H1 (cell line): ENCODE measurements around the gene TNIP1. TPM values are rescaled to one million over a fixed set of nuclear protein-coding genes. Genes with fewer than 3 reads are reported as not detected.

Experiments used
- CTCF ChIA-PET: fragments of 300-600 bp; sonication (Branson Sonifier 250); formaldehyde crosslinking; loops from one replicate; lab custom pipeline; 2021; ENCODE audit not compliant: partially characterized antibody; lab: Charles Lee
- POLR2A ChIA-PET: fragments of 300-600 bp; sonication (Branson Sonifier 250); formaldehyde crosslinking; loops from one replicate; lab custom pipeline; 2021; ENCODE audit warnings: inconsistent platforms; ENCODE audit not compliant: partially characterized antibody; lab: Charles Lee
- DNase-seq, 2 experiments: peaks; one replicate each; pipeline versions ENCODE4 v3.0.0 to v3.0.0-alpha.2; 2010 to 2022; ENCODE audit warnings: low spot score in 2 of 2, low read depth in 1 of 2, mixed read lengths in 1 of 2
- FAIRE-seq: peaks from 2 replicates; lab custom pipeline; 2011; peaks lifted over from hg19 to GRCh38; lab: Jason Lieb, UNC
- H2AFZ ChIP-seq: 2 replicates; pipeline ENCODE4 v1.8.1; 2012; ENCODE audit warnings: low read length, inconsistent platforms
- H2AK5ac ChIP-seq: 2 replicates; pipeline ENCODE4 v1.6.1; 2013; ENCODE audit warnings: low read depth, low read length
- H2BK120ac ChIP-seq: replicated peaks from 2 replicates; pipeline ENCODE3; 2013; ENCODE audit warnings: low read depth, low read length, inconsistent platforms
- H2BK12ac ChIP-seq: 2 replicates; pipeline ENCODE4 v1.6.1; 2013; ENCODE audit warnings: low read depth, low read length
- H2BK15ac ChIP-seq: 2 replicates; pipeline ENCODE4 v1.6.1; 2013; ENCODE audit warnings: low read length
- H2BK20ac ChIP-seq: 2 replicates; pipeline ENCODE4 v1.6.1; 2013; ENCODE audit warnings: low read length
- H2BK5ac ChIP-seq: 2 replicates; pipeline ENCODE4 v1.6.1; 2013; ENCODE audit warnings: low read depth, low read length
- H3K14ac ChIP-seq: 2 replicates; pipeline ENCODE4 v1.6.1; 2013; ENCODE audit warnings: inconsistent platforms; ENCODE audit not compliant: insufficient read length
- H3K18ac ChIP-seq: 2 replicates; pipeline ENCODE4 v1.6.1; 2013; ENCODE audit warnings: low read length; ENCODE audit errors: extremely low read depth
- H3K23ac ChIP-seq: 2 replicates; pipeline ENCODE4 v1.6.1; 2013; ENCODE audit warnings: inconsistent platforms; ENCODE audit not compliant: insufficient read length
- H3K23me2 ChIP-seq: 2 replicates; pipeline ENCODE4 v1.6.1; 2013; ENCODE audit warnings: low read depth, low read length
- H3K27ac ChIP-seq: 2 replicates; pipeline ENCODE4 v1.6.1; 2011; ENCODE audit warnings: low read depth, low read length, inconsistent platforms
- H3K27me3 ChIP-seq, 4 experiments: replicated peaks in 1 of 4; 1 replicate in 1 of 4; 2 replicates in 3 of 4; pipeline versions ENCODE4 v1.6.1 to v1.8.1; 2011 to 2013; ENCODE audit warnings: low read length in 3 of 4, mild to moderate bottlenecking in 3 of 4, inconsistent platforms in 2 of 4, mixed read lengths in 2 of 4, moderate library complexity in 1 of 4; ENCODE audit not compliant: control insufficient read depth in 3 of 4, insufficient read depth in 3 of 4; ENCODE audit errors: extremely low read depth in 1 of 4
- H3K36me3 ChIP-seq, 4 experiments: 2 replicates each; pipeline versions ENCODE4 v1.6.1 to v1.8.1; 2011 to 2013; ENCODE audit warnings: mild to moderate bottlenecking in 4 of 4, low read length in 3 of 4, moderate library complexity in 2 of 4, control low read depth in 1 of 4, inconsistent platforms in 1 of 4; ENCODE audit not compliant: insufficient read depth in 4 of 4, control insufficient read depth in 2 of 4
- H3K4ac ChIP-seq: replicated peaks from 2 replicates; pipeline ENCODE3; 2013; ENCODE audit warnings: low read length, low read depth, mixed read lengths, inconsistent platforms; ENCODE audit not compliant: insufficient read length
- H3K4me1 ChIP-seq, 4 experiments: replicated peaks in 1 of 4; 1 replicate in 1 of 4; 2 replicates in 3 of 4; pipeline versions ENCODE4 v1.6.1 to v1.8.1; 2011 to 2013; ENCODE audit warnings: low read length in 3 of 4, inconsistent platforms in 2 of 4, mixed read lengths in 1 of 4; ENCODE audit not compliant: insufficient read depth in 4 of 4, control insufficient read depth in 3 of 4
- H3K4me2 ChIP-seq, 2 experiments: 2 replicates each; pipeline versions ENCODE4 v1.6.1 to v1.8.1; 2011 to 2013; ENCODE audit warnings: low read depth in 2 of 2, low read length in 2 of 2, control low read depth in 1 of 2, inconsistent platforms in 1 of 2, mild to moderate bottlenecking in 1 of 2; ENCODE audit not compliant: insufficient read depth in 1 of 2
- H3K4me3 ChIP-seq, 4 experiments: fragments of 200-600, 300-600 bp in 1 of 4; sonication (generic), shearing (Covaris generic), sonication (Bioruptor Twin) in 1 of 4; 2 replicates each; pipeline versions ENCODE4 v1.5.1 to v1.8.1; 2011 to 2016; ENCODE audit warnings: low read length in 4 of 4, low read depth in 3 of 4, control low read depth in 2 of 4, inconsistent platforms in 2 of 4, mild to moderate bottlenecking in 2 of 4, mixed read lengths in 1 of 4, moderate library complexity in 1 of 4; ENCODE audit not compliant: insufficient read depth in 2 of 4; ENCODE audit errors: extremely low read depth in 1 of 4
- H3K56ac ChIP-seq: replicated peaks from 2 replicates; pipeline ENCODE3; 2013; ENCODE audit warnings: low read depth, mild to moderate bottlenecking, mixed read lengths, low read length, inconsistent platforms; ENCODE audit not compliant: insufficient read length
- H3K79me1 ChIP-seq: 2 replicates; pipeline ENCODE4 v1.6.1; 2013; ENCODE audit warnings: low read depth, low read length, control low read depth
- H3K79me2 ChIP-seq, 2 experiments: 2 replicates each; pipeline versions ENCODE4 v1.6.1 to v1.8.1; 2012 to 2013; ENCODE audit warnings: low read length in 2 of 2, mild to moderate bottlenecking in 2 of 2, inconsistent platforms in 1 of 2; ENCODE audit not compliant: insufficient read depth in 2 of 2, control insufficient read depth in 1 of 2
- H3K9ac ChIP-seq, 4 experiments: replicated peaks in 1 of 4; 1 replicate in 1 of 4; 2 replicates in 3 of 4; pipeline versions ENCODE4 v1.6.1 to v1.8.1; 2011 to 2013; ENCODE audit warnings: low read depth in 3 of 4, low read length in 3 of 4, control low read depth in 2 of 4, mild to moderate bottlenecking in 2 of 4, moderate library complexity in 2 of 4, inconsistent platforms in 1 of 4; ENCODE audit errors: extremely low read depth in 1 of 4
- H3K9me3 ChIP-seq, 2 experiments: 2 replicates each; pipeline versions ENCODE4 v1.6.1 to v1.8.1; 2012 to 2013; ENCODE audit warnings: mild to moderate bottlenecking in 2 of 2, moderate library complexity in 2 of 2, control low read depth in 1 of 2, inconsistent platforms in 1 of 2, low read depth in 1 of 2, low read length in 1 of 2, mixed read lengths in 1 of 2; ENCODE audit not compliant: insufficient read depth in 2 of 2
- H4K20me1 ChIP-seq, 2 experiments: replicated peaks in 1 of 2; 2 replicates each; pipeline versions ENCODE3 to v1.8.1; 2011 to 2013; ENCODE audit warnings: inconsistent platforms in 2 of 2, low read length in 2 of 2, mild to moderate bottlenecking in 1 of 2; ENCODE audit not compliant: insufficient read depth in 2 of 2, control insufficient read depth in 1 of 2
- H4K5ac ChIP-seq: 2 replicates; pipeline ENCODE4 v1.6.1; 2013; ENCODE audit warnings: low read length, low read depth, mixed read lengths, inconsistent platforms; ENCODE audit not compliant: insufficient read length
- H4K8ac ChIP-seq: 2 replicates; pipeline ENCODE4 v1.8.0; 2013; ENCODE audit warnings: mild to moderate bottlenecking, moderate library complexity, low read length, inconsistent platforms; ENCODE audit not compliant: insufficient read depth; ENCODE audit errors: extremely low read depth
- H4K91ac ChIP-seq: replicated peaks from 2 replicates; pipeline ENCODE3; 2013; ENCODE audit warnings: low read length, mixed read lengths, inconsistent platforms; ENCODE audit not compliant: insufficient read length
- CBX8 ChIP-seq: fragments of 300-800, 300-1000 bp; sonication (generic); IDR thresholded peaks from 2 replicates; pipeline ENCODE4 v1.7.1; 2016; ENCODE audit warnings: low read depth, low read length, borderline replicate concordance
- EGR1 ChIP-seq: IDR thresholded peaks from 2 replicates; pipeline ENCODE4 v1.6.1; 2011; ENCODE audit warnings: low read depth, low read length, borderline replicate concordance
- HDAC2 ChIP-seq, 2 experiments: fragments of 300-600 bp in 1 of 2; sonication (generic) in 1 of 2; IDR thresholded peaks; 2 replicates each; pipeline ENCODE4 v1.6.1; 2011 to 2012; ENCODE audit warnings: low read depth in 2 of 2, low read length in 2 of 2, mild to moderate bottlenecking in 2 of 2, moderate library complexity in 2 of 2, borderline replicate concordance in 1 of 2, inconsistent platforms in 1 of 2
- KDM1A ChIP-seq: fragments of 200-600, 300-600 bp; sonication (generic); IDR thresholded peaks from 2 replicates; pipeline ENCODE4 v1.7.1; 2016; ENCODE audit warnings: mild to moderate bottlenecking, low read length, borderline replicate concordance
- PHF8 ChIP-seq: fragments of 200-600 bp; sonication (generic); conservative IDR thresholded peaks from 2 replicates; pipeline ENCODE4 v1.7.1; 2012; ENCODE audit warnings: low read depth, mild to moderate bottlenecking, inconsistent platforms, low read length, moderate library complexity
- RBBP5 ChIP-seq: IDR thresholded peaks from 2 replicates; pipeline ENCODE4 v1.7.1; 2012; ENCODE audit warnings: low read depth, mild to moderate bottlenecking, inconsistent platforms, low read length, moderate library complexity, borderline replicate concordance
- SRF ChIP-seq: IDR thresholded peaks from 2 replicates; pipeline ENCODE4 v1.6.1; 2011; ENCODE audit warnings: mild to moderate bottlenecking, low read depth, low read length, moderate library complexity
- TCF12 ChIP-seq: IDR thresholded peaks from 2 replicates; pipeline ENCODE4 v1.6.1; 2011; ENCODE audit warnings: low read depth, mild to moderate bottlenecking, low read length
- WGBS, 2 experiments: shearing (Covaris generic) in 1 of 2; methylation state at CpG; one replicate each; pipeline versions ENCODE4 v1.1.6 to v1.1.7; 2013 to 2015; ENCODE audit warnings: low lambda C conversion rate in 2 of 2, mixed read lengths in 2 of 2, inconsistent platforms in 1 of 2, low coverage in 1 of 2, missing lambda C conversion rate in 1 of 2; ENCODE audit not compliant: insufficient replicate concordance in 2 of 2, insufficient coverage in 1 of 2, insufficient read length in 1 of 2; ENCODE audit errors: extremely low coverage in 1 of 2, missing lambda C conversion rate in 1 of 2; 5-methylcytosine and 5-hydroxymethylcytosine counted together
- polyA plus RNA-seq, 7 experiments: library from polyadenylated mRNA; depleted of rRNA in 3 of 7; stranded (reverse) in 5 of 7; unstranded in 2 of 7; fragments of >200 nt in 5 of 7; fragments of 200-250 nt in 2 of 7; gene quantifications; 1 replicate in 5 of 7; 2 replicates in 1 of 7; 4 replicates in 1 of 7; pipeline versions ENCODE4 v1.2.1 to v1.2.3, GENCODE V29; 2011 to 2013; ENCODE audit warnings: missing spikeins in 2 of 7, mixed read lengths in 2 of 7
- total RNA-seq: library from RNA; stranded (reverse); fragmentation: NEBNext Ultra II Directional; extraction: Animal tissue kit (Norgen Biotek cat#: 25700); gene quantifications from 2 replicates; pipeline ENCODE4 v1.2.1, GENCODE V29; 2021

Gene TNIP1
- total and polyA plus RNA-seq, 2 of the 8 experiments (the other 6 are each of a cell fraction or from before 2014, with no cell fraction given): 14.2 to 31.9 TPM

GRCh38 chr5:151064916-151065499 is 15.8 kb downstream of the TNIP1 start:
- Histone ChIP-seq H2BK15ac (no peak overlapping the region), H3K14ac (no peak overlapping the region), H3K23me2 (no peaks in the 10 kb centered on the region), H3K4me2 (no peak overlapping the region), H4K91ac (no peak overlapping the region), H3K27ac (no peak overlapping the region), H3K27me3 (no peaks in the 10 kb centered on the region), H2BK120ac (no peak overlapping the region), H2BK5ac (0 out of 2 replicates have a peak overlapping the region, but pooled peaks have one; percentile 20), H3K18ac (no peak overlapping the region), H3K79me1 (peaks cover 6% of the 10 kb centered on the region; the same call in 1 of the 2 replicates), H3K4me3 (no peak overlapping the region), H3K4ac (no peak overlapping the region), H4K20me1 (peaks cover 0 to 7% of the 10 kb centered on the region in 2 experiments), H3K56ac (no peak overlapping the region), H3K23ac (no peak overlapping the region), H4K8ac (no peak overlapping the region), H3K36me3 (peaks cover 0 to 4% (median 0%) of the 10 kb centered on the region in 4 experiments; a peak in 2 of 8 replicates), H2AK5ac (no peak overlapping the region), H3K4me1 (peaks cover 0 to 10% (median 5%) of the 10 kb centered on the region in 4 experiments; a peak in 4 of 7 replicates), H3K9me3 (no peaks in the 10 kb centered on the region), H2BK12ac (no peak overlapping the region), H3K79me2 (no peaks in the 10 kb centered on the region; a peak in 1 of 4 replicates), H2AFZ (no peak overlapping the region), H2BK20ac (no peak overlapping the region), H3K9ac (no peak overlapping the region), H4K5ac (no peak overlapping the region)
- DNase-seq (no peak), FAIRE-seq (no peak)
- no peak for TF ChIP-seq RBBP5
- TF ChIP-seq PHF8: no peak
- no peak for TF ChIP-seq KDM1A
- TF ChIP-seq EGR1: no peak
- TF ChIP-seq TCF12: no peak
- TF ChIP-seq SRF: no peak
- TF ChIP-seq HDAC2 (IDR thresholded peaks at IDR 0.05; ENCODE audit: borderline replicate concordance in 1 of 2, low read depth in 2 of 2, low read length in 2 of 2): no peak
- no peak for TF ChIP-seq CBX8
- ChIA-PET POLR2A (interaction anchor here (0.8 kb wide), 1 partner anchor 33 kb away, joined by 3 read pairs; no protein-coding TSS in a partner anchor), CTCF (interaction anchor here (0.6 to 28.6 kb wide), 10 partner anchors 11 to 100 kb away, joined by 3 to 442 read pairs (median 4); no protein-coding TSS in a partner anchor)
- 93% methylated on average over 12 of the region's 12 CpGs; no CpG with 5 or more reads in 1 of the 2 experiments for WGBS, 2 experiments
